Measurements from ENCODE around the gene KRTAP10-7. TPM values are rescaled to one million over a fixed set of nuclear protein-coding genes. Genes with fewer than 3 reads are reported as not detected.
"Not testable (repeated sequence)": the region's sequence is repeated elsewhere in the genome, so short reads cannot be mapped to it uniquely, and the experiment has no call there.

Gene KRTAP10-7
- total RNA-seq, 1 experiment from 2014 or later: not detected

GRCh38 chr21:44591801-44592130 lies 8.6 kb upstream of the KRTAP10-7 start:
- not testable (repeated sequence) for H3K4me3 Mint-ChIP-seq; H3K27me3 Mint-ChIP-seq (ENCODE audit: low read depth)
- peaks cover 27% of the 10 kb centered on the region in 2 experiments for H3K4me1 Mint-ChIP-seq

More at GRCh38 chr21:44591801-44592130, 8.6 kb upstream of the KRTAP10-7 start:
- H4K8ac ChIP-seq (replicated peaks; ENCODE audit: insufficient read length, low read depth, low read length); H4K91ac ChIP-seq (ENCODE audit: insufficient read length, low read depth, low read length); H2BK5ac ChIP-seq (ENCODE audit: insufficient read length, low read length); H3K79me1 ChIP-seq (ENCODE audit: insufficient read depth, low read depth, low read length, poor library complexity, severe bottlenecking); H3K4me2 ChIP-seq (ENCODE audit: insufficient read depth, insufficient read length, low read length); H3K14ac ChIP-seq (ENCODE audit: insufficient read depth, low read length); H3K36me3 Mint-ChIP-seq (ENCODE audit: insufficient read depth in 1 of 3, low read depth in 3 of 3); H2BK20ac ChIP-seq (ENCODE audit: low read depth, low read length, poor library complexity, severe bottlenecking); H3T11ph ChIP-seq (ENCODE audit: low read length); H3K18ac ChIP-seq (ENCODE audit: insufficient read length, low read depth, low read length); H4K20me1 ChIP-seq (ENCODE audit: control insufficient read depth, insufficient read depth, insufficient read length); H2AK5ac ChIP-seq (ENCODE audit: insufficient read length, low read length); H3K9me3 ChIP-seq (ENCODE audit: control insufficient read depth, low read depth, low read length); H3K23ac ChIP-seq (ENCODE audit: insufficient read length, low read depth, low read length); DNase-seq; H3K27ac ChIP-seq (ENCODE audit: insufficient read length, low read depth, low read length); H3K23me2 ChIP-seq (ENCODE audit: insufficient read length, low read depth, low read length, poor library complexity, severe bottlenecking); H4K5ac ChIP-seq (ENCODE audit: insufficient read length, low read depth, low read length); H3K4me1 ChIP-seq (ENCODE audit: insufficient read depth, low read length); H2BK12ac ChIP-seq (ENCODE audit: insufficient read length, low read depth, low read length); H3K4ac ChIP-seq (ENCODE audit: low read depth, low read length); H3K56ac ChIP-seq (ENCODE audit: insufficient read length, low read depth, low read length); H3K27me3 ChIP-seq (ENCODE audit: insufficient read depth, low read length); H2BK15ac ChIP-seq (ENCODE audit: low read depth, low read length); H3K27ac Mint-ChIP-seq; H2BK120ac ChIP-seq (ENCODE audit: low read depth, low read length, poor library complexity, severe bottlenecking); H2AFZ ChIP-seq (ENCODE audit: low read length); H3K9ac ChIP-seq (ENCODE audit: extremely low read depth, insufficient read length, low read length); H3K9me3 Mint-ChIP-seq; H3K79me2 ChIP-seq (ENCODE audit: insufficient read depth, low read length): not testable (repeated sequence)
- WGBS (ENCODE audit: extremely low coverage, insufficient read length, low lambda C conversion rate): no CpG with 5 or more reads among the region's 4 CpGs

Data from H9 (cell line).